ENCODE measurements around the gene MAN1C1. TPM values are rescaled to one million over a fixed set of nuclear protein-coding genes. Genes with fewer than 3 reads are reported as not detected.

MAN1C1 gene
- total and polyA plus RNA-seq, 2 donors (not counting 3 experiments of a cell fraction or from before 2014, with no cell fraction given), result 1.5 to 4.0 TPM

DNA sequence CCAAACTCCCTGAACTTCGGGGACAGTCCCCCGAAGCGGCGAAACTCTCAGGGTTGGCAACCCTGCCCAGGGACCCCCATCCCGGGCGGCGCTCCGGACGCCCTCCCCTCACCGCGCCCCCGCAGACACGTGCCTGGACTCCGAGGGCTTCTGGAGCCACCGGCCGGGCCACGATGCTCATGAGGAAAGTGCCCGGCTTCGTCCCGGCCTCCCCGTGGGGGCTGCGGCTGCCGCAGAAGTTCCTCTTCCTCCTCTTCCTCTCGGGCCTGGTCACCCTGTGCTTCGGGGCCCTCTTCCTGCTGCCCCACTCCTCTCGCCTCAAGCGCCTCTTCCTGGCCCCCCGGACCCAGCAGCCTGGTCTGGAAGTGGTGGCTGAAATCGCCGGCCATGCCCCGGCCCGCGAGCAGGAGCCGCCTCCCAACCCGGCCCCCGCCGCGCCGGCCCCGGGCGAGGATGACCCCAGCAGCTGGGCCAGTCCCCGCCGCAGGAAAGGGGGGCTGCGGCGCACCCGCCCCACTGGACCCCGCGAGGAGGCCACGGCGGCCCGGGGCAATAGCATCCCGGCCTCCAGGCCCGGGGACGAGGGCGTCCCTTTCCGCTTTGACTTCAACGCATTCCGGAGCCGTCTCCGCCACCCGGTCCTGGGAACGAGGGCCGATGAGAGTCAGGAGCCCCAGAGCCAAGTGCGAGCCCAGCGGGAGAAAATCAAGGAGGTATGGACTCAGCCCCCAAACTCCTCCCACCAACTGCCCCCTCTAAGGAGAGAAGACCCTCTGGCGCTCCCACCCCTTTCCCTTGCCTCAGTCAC is 1.2 kb downstream of the MAN1C1 start:
- no peak for TF ChIP-seq POLR2A (IDR thresholded peaks at IDR 0.05; ENCODE audit: low read depth, low read length)
- TF ChIP-seq FOS (IDR thresholded peaks at IDR 0.05; ENCODE audit: borderline replicate concordance, insufficient read depth, low read length), result no peak
- no peak for TF ChIP-seq MYC (IDR thresholded peaks at IDR 0.05; ENCODE audit: low read depth, low read length)
- TF ChIP-seq EZH2 (IDR thresholded peaks at IDR 0.05; ENCODE audit: borderline replicate concordance, low read depth, low read length, severe bottlenecking), result peak; percentile 96
- no peak for TF ChIP-seq GATA2 (IDR thresholded peaks at IDR 0.05; ENCODE audit: insufficient read depth, insufficient read length, low read depth, low read length)
- TF ChIP-seq POLR2AphosphoS5 (IDR thresholded peaks at IDR 0.05; ENCODE audit: insufficient read depth, low read depth, low read length), result no peak
- no peaks in the 10 kb centered on the region for H4K20me1 ChIP-seq (replicated peaks; ENCODE audit: control insufficient read depth, extremely low read depth, insufficient read depth, low read length)
- intact Hi-C loops (cut with micrococcal nuclease), result loop anchor here (2.0 kb wide), 1 partner anchor 75 kb away; the partner anchor contains the start of gene LDLRAP1
- H3K4me2 ChIP-seq (ENCODE audit: insufficient read depth, low read length), result peak overlapping the region; percentile 27
- H3K79me2 ChIP-seq (ENCODE audit: control insufficient read depth, insufficient read depth, low read length), result no peaks in the 10 kb centered on the region
- H3K4me3 ChIP-seq (replicated peaks in 1 of 3; ENCODE audit: insufficient read depth in 1 of 3, low read depth in 1 of 3, low read length in 3 of 3), result peak overlapping the region in 1 of 3 experiments; percentile 29
- FAIRE-seq, result no peak
- ChIA-PET CTCF (interaction anchor here (0.8 to 2.0 kb wide), 7 partner anchors 42 to 192 kb away, joined by 3 to 7 read pairs (median 4); no protein-coding TSS in a partner anchor), POLR2A (no interaction called here)
- H3K9ac ChIP-seq (replicated peaks; ENCODE audit: extremely low read depth, insufficient read depth, low read length), result no peak overlapping the region
- H3K9me1 ChIP-seq (replicated peaks; ENCODE audit: control insufficient read depth, extremely low read depth, insufficient read depth, low read length), result no peaks in the 10 kb centered on the region
- H2AFZ ChIP-seq (ENCODE audit: low read depth, low read length), result peak overlapping the region; percentile 65
- H3K27ac ChIP-seq (ENCODE audit: insufficient read depth, low read depth, low read length), result no peak overlapping the region
- no peaks in the 10 kb centered on the region for H3K36me3 ChIP-seq (ENCODE audit: control insufficient read depth in 2 of 2, extremely low read depth in 1 of 2, insufficient read depth in 2 of 2, low read length in 2 of 2)
- peaks cover 7% of the 10 kb centered on the region for H3K4me1 ChIP-seq (ENCODE audit: control insufficient read depth, extremely low read depth, insufficient read depth, low read length)
- no peaks in the 10 kb centered on the region for H3K9me3 ChIP-seq (replicated peaks; ENCODE audit: control insufficient read depth, insufficient read depth, low read length)
- no TSS peak for BruUV-seq (replicated peaks)
- peaks cover 44 to 52% of the 10 kb centered on the region in 2 experiments for H3K27me3 ChIP-seq (ENCODE audit: control insufficient read depth in 2 of 2, insufficient read depth in 2 of 2, low read length in 2 of 2)
- DNase-seq (ENCODE audit: low read depth, low spot score), result no peak
- dilution Hi-C loops (cut with MboI; ENCODE audit: extremely low pct_ligation_motif_present, low sequenced_read_pairs), result no loop called here

- no peak for FAIRE-seq
- no peak overlapping the region for H3K4me3 ChIP-seq (replicated peaks in 1 of 3; ENCODE audit: insufficient read depth in 1 of 3, low read depth in 1 of 3, low read length in 3 of 3)
- peaks cover 7% of the 10 kb centered on the region for H3K4me1 ChIP-seq (ENCODE audit: control insufficient read depth, extremely low read depth, insufficient read depth, low read length)
- H2AFZ ChIP-seq (ENCODE audit: low read depth, low read length), result no peak overlapping the region
- H4K20me1 ChIP-seq (replicated peaks; ENCODE audit: control insufficient read depth, extremely low read depth, insufficient read depth, low read length), result no peaks in the 10 kb centered on the region
- H3K9me1 ChIP-seq (replicated peaks; ENCODE audit: control insufficient read depth, extremely low read depth, insufficient read depth, low read length), result no peaks in the 10 kb centered on the region
- dilution Hi-C loops (cut with MboI; ENCODE audit: extremely low pct_ligation_motif_present, low sequenced_read_pairs) (no loop called here), intact Hi-C loops (cut with micrococcal nuclease) (no loop called here)
- H3K4me2 ChIP-seq (ENCODE audit: insufficient read depth, low read length), result no peak overlapping the region
- H3K27me3 ChIP-seq (ENCODE audit: control insufficient read depth in 2 of 2, insufficient read depth in 2 of 2, low read length in 2 of 2), result peaks cover 41 to 52% of the 10 kb centered on the region in 2 experiments
- CTCF ChIA-PET, result interaction anchor here (0.6 to 3.2 kb wide), 14 partner anchors 10 to 184 kb away, joined by 3 to 21 read pairs (median 4); no protein-coding TSS in a partner anchor
- H3K9me3 ChIP-seq (replicated peaks; ENCODE audit: control insufficient read depth, insufficient read depth, low read length), result no peaks in the 10 kb centered on the region
- no peak overlapping the region for H3K9ac ChIP-seq (replicated peaks; ENCODE audit: extremely low read depth, insufficient read depth, low read length)
- H3K36me3 ChIP-seq (ENCODE audit: control insufficient read depth in 2 of 2, extremely low read depth in 1 of 2, insufficient read depth in 2 of 2, low read length in 2 of 2), result no peaks in the 10 kb centered on the region
- no peak for DNase-seq (ENCODE audit: low read depth, low spot score)
- POLR2A ChIA-PET, result no interaction called here
- H3K27ac ChIP-seq (ENCODE audit: insufficient read depth, low read depth, low read length), result no peak overlapping the region
- TF ChIP-seq GATA2 (IDR thresholded peaks at IDR 0.05; ENCODE audit: insufficient read depth, insufficient read length, low read depth, low read length), result no peak
- no peak for TF ChIP-seq FOS (IDR thresholded peaks at IDR 0.05; ENCODE audit: borderline replicate concordance, insufficient read depth, low read length)
- no peak for TF ChIP-seq MYC (IDR thresholded peaks at IDR 0.05; ENCODE audit: low read depth, low read length)
- no peak for TF ChIP-seq MAX (IDR thresholded peaks at IDR 0.05; ENCODE audit: insufficient read depth, insufficient read length)
- TF ChIP-seq JUN (IDR thresholded peaks at IDR 0.05; ENCODE audit: borderline replicate concordance, insufficient read depth, insufficient read length, low read depth), result no peak
- no peak for TF ChIP-seq EZH2 (IDR thresholded peaks at IDR 0.05; ENCODE audit: borderline replicate concordance, low read depth, low read length, severe bottlenecking)
- no peak for TF ChIP-seq CTCF (IDR thresholded peaks at IDR 0.05; ENCODE audit: extremely low read depth in 1 of 2, insufficient read depth in 1 of 2, low read depth in 1 of 2, low read length in 2 of 2)
- TF ChIP-seq POLR2A (IDR thresholded peaks at IDR 0.05; ENCODE audit: low read depth, low read length), result no peak
- TF ChIP-seq POLR2AphosphoS5 (IDR thresholded peaks at IDR 0.05; ENCODE audit: insufficient read depth, low read depth, low read length), result no peak
- BruUV-seq (replicated peaks), result no TSS peak
- H3K79me2 ChIP-seq (ENCODE audit: control insufficient read depth, insufficient read depth, low read length), result no peaks in the 10 kb centered on the region
Measured at GRCh38 chr1:25618433-25618808, 1.8 kb downstream of the MAN1C1 start.

Measured in endothelial cell of umbilical vein (primary cell).